ENCODE data around the gene KCNRG. TPM values are rescaled to one million over a fixed set of nuclear protein-coding genes. Genes with fewer than 3 reads are reported as not detected.

Gene KCNRG
- total RNA-seq, 1 experiment from 2014 or later = 0.20 TPM

- H3K27ac Mint-ChIP-seq (ENCODE audit: unreplicated experiment) = no peak overlapping the region
- H3K36me3 Mint-ChIP-seq (ENCODE audit: insufficient read depth, unreplicated experiment) = peaks cover 24% of the 10 kb centered on the region
- H3K4me3 Mint-ChIP-seq (ENCODE audit: unreplicated experiment) = no peak overlapping the region
- Histone ChIP-seq H3K9me3 (no peaks in the 10 kb centered on the region), H3K4me1 (no peaks in the 10 kb centered on the region), H3K27me3 (replicated peaks; ENCODE audit: control insufficient read depth, insufficient read depth, low read length) (no peaks in the 10 kb centered on the region), H3K4me3 (ENCODE audit: low read depth, low read length) (no peak overlapping the region), H3K36me3 (ENCODE audit: control insufficient read depth, insufficient read depth, low read length) (no peaks in the 10 kb centered on the region; the same call in 1 of the 2 replicates)
- no peak for DNase-seq
- no TSS peak for BruUV-seq (replicated peaks)
- ChIA-PET POLR2A (no interaction called here), CTCF (no interaction called here)
- H3K4me1 Mint-ChIP-seq (ENCODE audit: low read depth, unreplicated experiment) = no peaks in the 10 kb centered on the region
- intact Hi-C loops (cut with micrococcal nuclease; ENCODE audit: unreplicated experiment) = no loop called here
- no peaks in the 10 kb centered on the region for H3K27me3 Mint-ChIP-seq (ENCODE audit: insufficient read depth, unreplicated experiment)
- TF ChIP-seq, protein P1, sequence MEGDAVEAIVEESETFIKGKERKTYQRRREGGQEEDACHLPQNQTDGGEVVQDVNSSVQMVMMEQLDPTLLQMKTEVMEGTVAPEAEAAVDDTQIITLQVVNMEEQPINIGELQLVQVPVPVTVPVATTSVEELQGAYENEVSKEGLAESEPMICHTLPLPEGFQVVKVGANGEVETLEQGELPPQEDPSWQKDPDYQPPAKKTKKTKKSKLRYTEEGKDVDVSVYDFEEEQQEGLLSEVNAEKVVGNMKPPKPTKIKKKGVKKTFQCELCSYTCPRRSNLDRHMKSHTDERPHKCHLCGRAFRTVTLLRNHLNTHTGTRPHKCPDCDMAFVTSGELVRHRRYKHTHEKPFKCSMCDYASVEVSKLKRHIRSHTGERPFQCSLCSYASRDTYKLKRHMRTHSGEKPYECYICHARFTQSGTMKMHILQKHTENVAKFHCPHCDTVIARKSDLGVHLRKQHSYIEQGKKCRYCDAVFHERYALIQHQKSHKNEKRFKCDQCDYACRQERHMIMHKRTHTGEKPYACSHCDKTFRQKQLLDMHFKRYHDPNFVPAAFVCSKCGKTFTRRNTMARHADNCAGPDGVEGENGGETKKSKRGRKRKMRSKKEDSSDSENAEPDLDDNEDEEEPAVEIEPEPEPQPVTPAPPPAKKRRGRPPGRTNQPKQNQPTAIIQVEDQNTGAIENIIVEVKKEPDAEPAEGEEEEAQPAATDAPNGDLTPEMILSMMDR (IDR thresholded peaks at IDR 0.05; ENCODE audit: insufficient read depth in 1 of 2, low read depth in 1 of 2, low read length in 1 of 2, severe bottlenecking in 1 of 2, unreplicated experiment in 1 of 2) = no peak
- no peaks in the 10 kb centered on the region for H3K9me3 Mint-ChIP-seq (ENCODE audit: unreplicated experiment)
These were observed 2.6 kb downstream of the KCNRG start for GRCh38 chr13:50017819-50018218.

GRCh38 chr13:50025436-50025835, 10.2 kb downstream of the KCNRG start:
- Histone ChIP-seq H3K9me3 (no peaks in the 10 kb centered on the region), H3K4me3 (ENCODE audit: low read depth, low read length) (no peak overlapping the region), H3K27me3 (replicated peaks; ENCODE audit: control insufficient read depth, insufficient read depth, low read length) (no peaks in the 10 kb centered on the region), H3K4me1 (peaks cover 5% of the 10 kb centered on the region; the same call in 1 of the 2 replicates), H3K36me3 (ENCODE audit: control insufficient read depth, insufficient read depth, low read length) (no peaks in the 10 kb centered on the region; the same call in 1 of the 2 replicates)
- Mint-ChIP-seq H3K4me1 (ENCODE audit: low read depth, unreplicated experiment) (no peaks in the 10 kb centered on the region), H3K4me3 (ENCODE audit: unreplicated experiment) (no peak overlapping the region), H3K27ac (ENCODE audit: unreplicated experiment) (no peak overlapping the region), H3K9me3 (ENCODE audit: unreplicated experiment) (no peaks in the 10 kb centered on the region), H3K27me3 (ENCODE audit: insufficient read depth, unreplicated experiment) (no peaks in the 10 kb centered on the region), H3K36me3 (ENCODE audit: insufficient read depth, unreplicated experiment) (peaks cover 12% of the 10 kb centered on the region)
- ChIA-PET POLR2A (no interaction called here), CTCF (no interaction called here)
- DNase-seq = no peak
- BruUV-seq (replicated peaks) = no TSS peak
- intact Hi-C loops (cut with micrococcal nuclease; ENCODE audit: unreplicated experiment) = no loop called here
- TF ChIP-seq, protein P1 (IDR thresholded peaks at IDR 0.05; ENCODE audit: insufficient read depth in 1 of 2, low read depth in 1 of 2, low read length in 1 of 2, severe bottlenecking in 1 of 2, unreplicated experiment in 1 of 2) = no peak

DNA sequence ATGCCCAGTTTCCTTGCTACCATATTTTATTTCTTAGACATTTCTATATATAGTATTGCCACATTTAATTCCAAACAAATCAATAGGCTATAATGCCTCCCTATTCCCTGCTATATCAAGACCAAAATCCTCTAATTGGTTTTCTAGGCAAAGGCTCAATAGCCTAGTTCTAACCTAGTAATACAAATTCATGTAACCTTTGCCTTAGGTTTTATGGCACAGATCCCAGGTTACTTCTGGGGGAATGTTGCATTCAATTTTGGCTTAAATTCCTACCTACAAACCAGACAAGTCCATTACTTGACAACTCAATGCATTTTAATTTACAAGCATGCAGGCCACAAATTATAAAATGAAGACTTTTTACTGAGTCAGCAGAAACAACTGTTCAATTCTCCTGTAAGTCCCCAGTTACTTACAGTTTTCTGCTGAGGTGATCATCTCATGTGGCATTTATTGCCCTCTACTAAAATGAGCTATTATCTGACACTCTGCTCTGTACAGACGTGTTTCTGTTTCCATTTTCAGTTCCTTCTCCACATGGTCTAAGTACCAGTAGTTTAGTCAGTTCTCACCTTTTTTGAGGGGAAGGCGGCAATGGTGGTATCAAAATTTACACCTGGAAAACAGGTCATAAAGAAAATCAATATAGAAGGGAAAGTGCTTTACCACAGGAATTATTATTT, 11.7 kb downstream of the KCNRG start:
- H3K27me3 Mint-ChIP-seq (ENCODE audit: insufficient read depth, unreplicated experiment) = no peaks in the 10 kb centered on the region
- DNase-seq = no peak
- POLR2A ChIA-PET = no interaction called here
- intact Hi-C loops (cut with micrococcal nuclease; ENCODE audit: unreplicated experiment) = no loop called here
- no peak overlapping the region for H3K27ac Mint-ChIP-seq (ENCODE audit: unreplicated experiment)
- no peak overlapping the region for H3K4me3 ChIP-seq (ENCODE audit: low read depth, low read length)
- H3K4me1 ChIP-seq = peaks cover 6% of the 10 kb centered on the region; the same call in 1 of the 2 replicates
- H3K9me3 ChIP-seq = no peaks in the 10 kb centered on the region
- BruUV-seq (replicated peaks) = no TSS peak
- no peaks in the 10 kb centered on the region for H3K4me1 Mint-ChIP-seq (ENCODE audit: low read depth, unreplicated experiment)
- no peak overlapping the region for H3K4me3 Mint-ChIP-seq (ENCODE audit: unreplicated experiment)
- TF ChIP-seq, protein P1 (IDR thresholded peaks at IDR 0.05; ENCODE audit: insufficient read depth in 1 of 2, low read depth in 1 of 2, low read length in 1 of 2, severe bottlenecking in 1 of 2, unreplicated experiment in 1 of 2) = no peak
- no peaks in the 10 kb centered on the region for H3K9me3 Mint-ChIP-seq (ENCODE audit: unreplicated experiment)
- H3K27me3 ChIP-seq (replicated peaks; ENCODE audit: control insufficient read depth, insufficient read depth, low read length) = no peaks in the 10 kb centered on the region
- no peaks in the 10 kb centered on the region; the same call in 1 of the 2 replicates for H3K36me3 ChIP-seq (ENCODE audit: control insufficient read depth, insufficient read depth, low read length)
- CTCF ChIA-PET = interaction anchor here (1.4 kb wide), 1 partner anchor 30 kb away, joined by 4 read pairs; no protein-coding TSS in a partner anchor
- peaks cover 9% of the 10 kb centered on the region for H3K36me3 Mint-ChIP-seq (ENCODE audit: insufficient read depth, unreplicated experiment)

Measured in Caco-2 (cell line).